Measurements from ENCODE around the gene DGKE. TPM values are rescaled to one million over a fixed set of nuclear protein-coding genes. Genes with fewer than 3 reads are reported as not detected.

Gene DGKE
- total and polyA plus RNA-seq, 2 of the 13 experiments (the other 11 are each of a cell fraction or from before 2014, with no cell fraction given): 3.2 to 5.3 TPM

DNA sequence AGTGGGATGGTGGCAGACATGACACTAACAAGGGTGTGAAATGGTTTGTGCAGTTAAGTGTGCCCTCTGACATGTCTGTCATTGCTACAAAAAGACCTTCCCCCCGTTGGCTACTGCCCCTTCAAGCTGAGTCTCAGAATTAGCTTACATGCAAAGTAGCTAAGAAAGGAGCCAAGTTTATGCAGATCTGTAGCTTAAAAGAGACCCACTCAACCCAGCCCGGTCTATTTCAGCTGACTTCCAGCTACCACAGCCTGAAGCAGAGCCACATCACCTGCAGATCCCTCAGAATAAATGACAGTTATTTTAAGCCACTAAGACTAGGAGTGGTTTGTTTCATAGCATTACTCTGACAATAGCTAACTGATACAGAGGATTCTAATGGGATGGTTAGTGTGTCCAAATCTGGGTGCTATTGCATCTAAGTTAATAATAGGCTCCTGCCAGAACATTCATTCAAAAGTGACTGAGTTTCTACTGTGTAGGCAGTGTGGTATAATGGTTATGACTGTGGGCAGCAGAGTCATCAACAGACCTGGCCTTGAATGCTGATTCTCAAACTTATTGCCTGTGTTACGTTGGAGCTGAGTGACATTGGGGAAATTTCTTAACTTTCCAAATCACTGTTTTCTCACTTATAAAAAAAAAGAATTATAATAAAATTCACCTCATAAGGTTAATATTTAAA, 12.0 kb upstream of the DGKE start:
- in situ Hi-C loops (cut with HindIII; ENCODE audit: extremely low pct_ligation_motif_present, low pct_unique_long_range_greater_than_20kb) (no loop called here), intact Hi-C loops (cut with micrococcal nuclease; ENCODE audit: unreplicated experiment) (no loop called here)
- H3K27ac ChIP-seq (ENCODE audit: extremely low read length, insufficient read depth, low read length): no peak overlapping the region
- no peaks in the 10 kb centered on the region for H3K79me2 ChIP-seq (ENCODE audit: insufficient read depth, low read length)
- H3K9ac ChIP-seq (ENCODE audit: insufficient read depth, low read depth, low read length): no peak overlapping the region
- H4K20me1 ChIP-seq (ENCODE audit: insufficient read depth, low read length): no peaks in the 10 kb centered on the region
- FAIRE-seq: no peak
- no peaks in the 10 kb centered on the region for H3K9me3 ChIP-seq (ENCODE audit: low read length)
- peaks cover 0 to 6% of the 10 kb centered on the region in 2 experiments; a peak in 2 of 5 replicates for H3K27me3 ChIP-seq (ENCODE audit: control insufficient read depth in 1 of 2, insufficient read depth in 2 of 2, low read length in 2 of 2)
- TF ChIP-seq, protein P1, sequence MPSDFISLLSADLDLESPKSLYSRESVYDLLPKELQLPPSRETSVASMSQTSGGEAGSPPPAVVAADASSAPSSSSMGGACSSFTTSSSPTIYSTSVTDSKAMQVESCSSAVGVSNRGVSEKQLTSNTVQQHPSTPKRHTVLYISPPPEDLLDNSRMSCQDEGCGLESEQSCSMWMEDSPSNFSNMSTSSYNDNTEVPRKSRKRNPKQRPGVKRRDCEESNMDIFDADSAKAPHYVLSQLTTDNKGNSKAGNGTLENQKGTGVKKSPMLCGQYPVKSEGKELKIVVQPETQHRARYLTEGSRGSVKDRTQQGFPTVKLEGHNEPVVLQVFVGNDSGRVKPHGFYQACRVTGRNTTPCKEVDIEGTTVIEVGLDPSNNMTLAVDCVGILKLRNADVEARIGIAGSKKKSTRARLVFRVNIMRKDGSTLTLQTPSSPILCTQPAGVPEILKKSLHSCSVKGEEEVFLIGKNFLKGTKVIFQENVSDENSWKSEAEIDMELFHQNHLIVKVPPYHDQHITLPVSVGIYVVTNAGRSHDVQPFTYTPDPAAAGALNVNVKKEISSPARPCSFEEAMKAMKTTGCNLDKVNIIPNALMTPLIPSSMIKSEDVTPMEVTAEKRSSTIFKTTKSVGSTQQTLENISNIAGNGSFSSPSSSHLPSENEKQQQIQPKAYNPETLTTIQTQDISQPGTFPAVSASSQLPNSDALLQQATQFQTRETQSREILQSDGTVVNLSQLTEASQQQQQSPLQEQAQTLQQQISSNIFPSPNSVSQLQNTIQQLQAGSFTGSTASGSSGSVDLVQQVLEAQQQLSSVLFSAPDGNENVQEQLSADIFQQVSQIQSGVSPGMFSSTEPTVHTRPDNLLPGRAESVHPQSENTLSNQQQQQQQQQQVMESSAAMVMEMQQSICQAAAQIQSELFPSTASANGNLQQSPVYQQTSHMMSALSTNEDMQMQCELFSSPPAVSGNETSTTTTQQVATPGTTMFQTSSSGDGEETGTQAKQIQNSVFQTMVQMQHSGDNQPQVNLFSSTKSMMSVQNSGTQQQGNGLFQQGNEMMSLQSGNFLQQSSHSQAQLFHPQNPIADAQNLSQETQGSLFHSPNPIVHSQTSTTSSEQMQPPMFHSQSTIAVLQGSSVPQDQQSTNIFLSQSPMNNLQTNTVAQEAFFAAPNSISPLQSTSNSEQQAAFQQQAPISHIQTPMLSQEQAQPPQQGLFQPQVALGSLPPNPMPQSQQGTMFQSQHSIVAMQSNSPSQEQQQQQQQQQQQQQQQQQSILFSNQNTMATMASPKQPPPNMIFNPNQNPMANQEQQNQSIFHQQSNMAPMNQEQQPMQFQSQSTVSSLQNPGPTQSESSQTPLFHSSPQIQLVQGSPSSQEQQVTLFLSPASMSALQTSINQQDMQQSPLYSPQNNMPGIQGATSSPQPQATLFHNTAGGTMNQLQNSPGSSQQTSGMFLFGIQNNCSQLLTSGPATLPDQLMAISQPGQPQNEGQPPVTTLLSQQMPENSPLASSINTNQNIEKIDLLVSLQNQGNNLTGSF (CRISPR knock-in tag; IDR thresholded peaks at IDR 0.05): no peak
- TF ChIP-seq HNRNPK (IDR thresholded peaks at IDR 0.05; ENCODE audit: low read depth, low read length, poor library complexity, severe bottlenecking): no peak
- peak; percentile 19; the same call in 1 of the 2 replicates for TF ChIP-seq RBAK (CRISPR knock-in tag; IDR thresholded peaks at IDR 0.05)
- TF ChIP-seq CHD4 (IDR thresholded peaks at IDR 0.05; ENCODE audit: borderline replicate concordance, low read length): no peak
- no peak for TF ChIP-seq SP5 (CRISPR knock-in tag; IDR thresholded peaks at IDR 0.05; ENCODE audit: borderline replicate concordance, low read depth)
- TF ChIP-seq ZNF382 (CRISPR knock-in tag; IDR thresholded peaks at IDR 0.05; ENCODE audit: borderline replicate concordance): no peak
- no peak for TF ChIP-seq ZNF549 (CRISPR knock-in tag; IDR thresholded peaks at IDR 0.05)
- DNase-seq (ENCODE audit: low spot score): no peak
- H3K36me3 ChIP-seq (replicated peaks in 1 of 2; ENCODE audit: control insufficient read depth in 1 of 2, insufficient read depth in 2 of 2, low read length in 2 of 2): no peaks in the 10 kb centered on the region
- POLR2A ChIA-PET: no interaction called here
- 44% methylated on average over 3 of the region's 3 CpGs for WGBS (ENCODE audit: low lambda C conversion rate)
- BruUV-seq (replicated peaks): no TSS peak
- CTCF ChIA-PET (ENCODE audit: low intra/inter-chr PET ratio, low total read pairs): no interaction called here
- H3K4me2 ChIP-seq (ENCODE audit: low read depth, low read length): no peak overlapping the region
- H3K4me3 ChIP-seq (replicated peaks in 1 of 3; ENCODE audit: insufficient read depth in 1 of 3, low read depth in 2 of 3, low read length in 3 of 3): no peak overlapping the region
- no peak for ATAC-seq
- no peak overlapping the region for H2AFZ ChIP-seq (ENCODE audit: low read length)
- H3K4me1 ChIP-seq (ENCODE audit: insufficient read depth, low read length): peaks cover 27% of the 10 kb centered on the region

Measured in HepG2 (cell line).